ENCODE data around the gene RPL36AL.

Gene RPL36AL

GRCh38 chr14:49581209-49582112, 39.0 kb downstream of the RPL36AL start:
- ATAC-seq (no peak), DNase-seq (no peak)

- no peak for ATAC-seq
- no peak for DNase-seq
These were observed 40.6 kb downstream of the RPL36AL start for GRCh38 chr14:49579841-49580240.

- no peak for DNase-seq
- ATAC-seq = no peak
These were observed 42.3 kb downstream of the RPL36AL start for GRCh38 chr14:49578141-49578540.

DNA sequence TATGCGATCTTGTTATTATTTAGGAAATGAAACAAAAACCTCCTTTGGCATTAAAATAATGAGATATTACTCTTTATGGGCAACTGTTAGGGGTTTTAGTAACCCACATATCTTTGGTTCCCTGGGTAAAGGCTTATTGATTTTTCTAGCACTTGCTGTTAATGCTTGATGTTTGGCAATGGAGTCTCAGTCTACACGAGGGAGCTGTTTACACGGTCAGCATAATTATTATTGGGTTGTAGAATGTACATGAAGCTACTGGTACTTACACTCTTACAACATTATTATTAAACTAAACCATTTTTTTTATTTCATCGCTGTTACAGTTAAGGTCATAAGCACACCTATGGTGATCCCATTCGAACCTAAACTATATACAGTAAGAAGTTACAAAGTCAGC, 46.4 kb downstream of the RPL36AL start:
- DNase-seq = no peak
- ATAC-seq = no peak

GRCh38 chr14:49569281-49569680, 51.1 kb downstream of the RPL36AL start:
- no peak for DNase-seq
- ATAC-seq = no peak

Data from stimulated activated naive CD8-positive, alpha-beta T cell treated with anti-CD3 and anti-CD28 coated beads, Interleukin-15, Interleukin-2, amounts not matched to agents 100 U/mL and 50 U/mL, for 24 hours (primary cell).